Measurements from ENCODE around the gene SCFD1. TPM values are rescaled to one million over a fixed set of nuclear protein-coding genes. Genes with fewer than 3 reads are reported as not detected.
"Not testable (repeated sequence)": the region's sequence is repeated elsewhere in the genome, so short reads cannot be mapped to it uniquely, and the experiment has no call there.

The SCFD1 gene, protein sequence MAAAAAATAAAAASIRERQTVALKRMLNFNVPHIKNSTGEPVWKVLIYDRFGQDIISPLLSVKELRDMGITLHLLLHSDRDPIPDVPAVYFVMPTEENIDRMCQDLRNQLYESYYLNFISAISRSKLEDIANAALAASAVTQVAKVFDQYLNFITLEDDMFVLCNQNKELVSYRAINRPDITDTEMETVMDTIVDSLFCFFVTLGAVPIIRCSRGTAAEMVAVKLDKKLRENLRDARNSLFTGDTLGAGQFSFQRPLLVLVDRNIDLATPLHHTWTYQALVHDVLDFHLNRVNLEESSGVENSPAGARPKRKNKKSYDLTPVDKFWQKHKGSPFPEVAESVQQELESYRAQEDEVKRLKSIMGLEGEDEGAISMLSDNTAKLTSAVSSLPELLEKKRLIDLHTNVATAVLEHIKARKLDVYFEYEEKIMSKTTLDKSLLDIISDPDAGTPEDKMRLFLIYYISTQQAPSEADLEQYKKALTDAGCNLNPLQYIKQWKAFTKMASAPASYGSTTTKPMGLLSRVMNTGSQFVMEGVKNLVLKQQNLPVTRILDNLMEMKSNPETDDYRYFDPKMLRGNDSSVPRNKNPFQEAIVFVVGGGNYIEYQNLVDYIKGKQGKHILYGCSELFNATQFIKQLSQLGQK
- 10 to 100 TPM; 47.5 to 55.3 TPM for total RNA-seq

DNA sequence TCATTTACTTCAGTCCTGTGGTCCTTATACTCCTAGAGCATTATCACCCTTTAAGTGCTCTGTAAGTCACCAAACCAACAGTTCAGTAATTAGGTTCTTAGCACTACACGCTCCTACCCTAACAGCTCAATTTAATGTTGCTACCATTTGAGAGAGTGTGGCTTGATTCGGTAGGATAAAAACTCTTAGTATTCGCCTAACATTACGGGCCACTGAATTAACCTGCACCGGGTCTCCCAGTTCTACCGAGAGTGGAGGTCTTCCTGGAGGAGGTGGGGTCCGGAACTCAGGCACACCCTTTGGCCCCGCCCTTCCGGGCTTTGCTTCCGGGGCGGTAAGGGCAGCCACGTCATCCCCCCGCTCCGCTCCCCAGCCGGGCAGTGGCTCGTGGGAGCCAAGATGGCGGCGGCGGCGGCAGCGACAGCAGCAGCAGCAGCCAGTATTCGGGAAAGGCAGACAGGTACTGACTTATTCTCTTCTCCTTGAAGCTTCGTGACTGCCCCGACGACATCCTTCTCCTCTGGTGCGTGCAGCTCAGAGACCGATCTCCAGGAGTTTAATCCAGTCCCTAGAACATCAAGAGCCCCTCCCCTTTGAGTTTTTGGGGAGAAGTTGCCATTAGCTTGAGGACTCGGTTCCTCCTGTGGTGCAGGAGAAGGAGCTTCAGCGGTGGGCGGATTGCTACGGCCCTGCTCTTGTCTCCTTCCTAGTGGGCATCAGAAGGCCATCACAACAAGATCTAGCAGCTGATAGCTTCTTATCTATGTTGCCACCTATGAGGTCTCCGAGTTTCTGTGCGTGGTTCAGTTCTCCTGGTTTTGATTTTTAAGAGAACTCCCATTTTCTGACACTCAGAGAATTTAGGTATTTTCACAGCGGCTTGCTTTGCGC, at the start of gene SCFD1:
SCFD1 (plus strand) TSS at position 380 of the 891 bp plus-strand sequence; CDS start at position 400, 20 bp downstream.
- peaks cover 39% of the 10 kb centered on the region for H3K4me1 Mint-ChIP-seq
- H3K4me3 Mint-ChIP-seq = peak within 1 kb of the TSS; percentile 78
- peak; percentile 97 for DNase-seq
- H3K27ac Mint-ChIP-seq = peak within 1 kb of the TSS; percentile 90
- H3K27me3 Mint-ChIP-seq = no peaks in the 10 kb centered on the region
- H3K36me3 Mint-ChIP-seq (ENCODE audit: low read depth) = peaks cover 13% of the 10 kb centered on the region
- intact Hi-C loops (cut with DNase I, micrococcal nuclease) = loop anchor here (1.0 to 10.0 kb wide), 8 partner anchors 63 to 1581 kb away; partner anchors contain the start of genes STRN3 (in 2 of the 2), AP4S1 (in 1 of the 2), ARHGAP5 (in 1 of the 2) and DTD2 (in 1 of the 2)
- CTCF ChIA-PET = interaction anchor here (0.7 to 1.6 kb wide), 5 partner anchors 11 to 547 kb away, joined by 3 to 6 read pairs (median 4); no protein-coding TSS in a partner anchor
- POLR2A ChIA-PET = interaction anchor here (0.6 kb wide), 2 partner anchors 355 to 529 kb away, joined by 3 to 12 read pairs; no protein-coding TSS in a partner anchor
- peak; percentile 98 for ATAC-seq
- no peaks in the 10 kb centered on the region for H3K9me3 Mint-ChIP-seq (ENCODE audit: low read depth)

DNA sequence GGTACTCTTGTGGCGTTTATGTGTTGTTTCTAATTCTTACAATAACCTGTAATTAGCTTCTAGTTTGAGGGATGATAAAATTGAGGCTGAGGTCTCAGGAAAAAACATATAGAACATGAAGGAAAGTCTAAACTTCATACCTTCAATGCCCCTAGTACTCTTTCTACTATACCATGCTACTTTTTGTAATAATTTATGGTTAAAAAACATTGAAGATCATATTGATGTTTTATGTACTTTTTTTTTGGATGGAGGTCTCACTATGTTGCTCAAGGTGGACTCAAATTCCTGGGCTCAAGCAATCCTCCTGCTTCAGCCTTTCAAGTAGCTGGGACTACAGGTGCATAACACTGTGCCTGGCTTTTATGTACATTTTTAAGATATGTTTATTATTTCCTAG, 49.3 kb upstream of the SCFD1 start:
- no peak for DNase-seq
- Mint-ChIP-seq H3K36me3 (ENCODE audit: low read depth) (peaks cover 23% of the 10 kb centered on the region), H3K4me3 (no peak overlapping the region), H3K27ac (no peak overlapping the region), H3K4me1 (peaks cover 78% of the 10 kb centered on the region), H3K27me3 (no peaks in the 10 kb centered on the region), H3K9me3 (ENCODE audit: low read depth) (no peaks in the 10 kb centered on the region)
- ATAC-seq = no peak
- ChIA-PET CTCF (no interaction called here), POLR2A (no interaction called here)
- intact Hi-C loops (cut with DNase I, micrococcal nuclease) = no loop called here

DNA sequence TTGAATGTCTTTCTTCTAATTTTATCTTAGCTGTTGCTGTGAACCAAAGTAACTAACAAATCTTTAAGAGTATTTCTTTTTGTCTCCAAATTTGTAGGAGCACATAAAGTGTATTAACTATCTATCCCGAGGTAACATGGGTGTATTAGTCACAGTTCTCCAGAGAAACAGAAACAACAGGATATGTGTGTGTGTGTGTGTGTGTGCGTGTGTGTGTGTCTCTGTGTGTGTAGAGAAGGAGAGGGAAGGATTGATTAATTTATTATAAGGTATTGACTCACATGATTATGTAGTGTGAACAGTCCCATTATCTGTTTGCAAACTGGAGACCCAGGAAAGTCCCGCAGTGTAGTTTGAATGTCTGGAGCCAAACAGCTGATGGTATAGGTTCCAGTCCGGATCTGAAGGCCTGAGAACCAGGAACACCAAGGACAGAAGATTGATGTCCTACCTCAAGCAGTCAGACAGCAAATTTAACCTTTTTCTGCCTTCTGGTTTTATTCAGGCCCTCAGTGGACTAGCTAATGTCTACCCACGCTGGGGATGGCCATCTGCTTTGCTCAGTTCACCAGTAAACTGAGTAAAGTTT, 48.8 kb upstream of the SCFD1 start:
- ChIA-PET CTCF (no interaction called here), POLR2A (no interaction called here)
- no peaks in the 10 kb centered on the region for H3K9me3 Mint-ChIP-seq (ENCODE audit: low read depth)
- ATAC-seq (no peak), DNase-seq (no peak)
- peaks cover 77% of the 10 kb centered on the region for H3K4me1 Mint-ChIP-seq
- no peak overlapping the region for H3K27ac Mint-ChIP-seq
- no peak overlapping the region for H3K4me3 Mint-ChIP-seq
- H3K27me3 Mint-ChIP-seq = no peaks in the 10 kb centered on the region
- intact Hi-C loops (cut with DNase I, micrococcal nuclease) = no loop called here
- H3K36me3 Mint-ChIP-seq (ENCODE audit: low read depth) = peaks cover 23% of the 10 kb centered on the region

DNA sequence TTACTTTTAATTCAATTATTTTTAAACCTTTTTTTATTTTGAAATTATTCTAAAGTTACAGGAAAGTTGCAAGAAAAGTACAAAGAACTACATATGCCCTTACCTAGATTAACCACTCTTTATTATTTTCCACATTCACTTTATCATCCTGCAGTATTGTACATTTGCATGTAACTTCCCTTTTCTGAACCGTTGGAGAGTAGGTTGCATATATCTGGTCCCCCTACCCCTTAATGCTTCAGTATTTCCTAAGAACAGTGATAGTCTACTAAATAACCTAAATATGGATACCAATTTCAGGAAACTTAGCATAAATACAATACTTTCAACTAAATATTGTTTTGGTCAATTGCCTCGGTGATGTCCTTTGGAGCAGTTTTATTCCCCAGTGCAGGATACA, 48.2 kb upstream of the SCFD1 start:
- no peak overlapping the region for H3K4me3 Mint-ChIP-seq
- H3K9me3 Mint-ChIP-seq (ENCODE audit: low read depth) = no peaks in the 10 kb centered on the region
- ATAC-seq = no peak
- H3K4me1 Mint-ChIP-seq = peaks cover 80% of the 10 kb centered on the region
- H3K27me3 Mint-ChIP-seq = no peaks in the 10 kb centered on the region
- DNase-seq = no peak
- H3K27ac Mint-ChIP-seq = no peak overlapping the region
- intact Hi-C loops (cut with DNase I, micrococcal nuclease) = no loop called here
- POLR2A ChIA-PET = no interaction called here
- CTCF ChIA-PET = no interaction called here
- H3K36me3 Mint-ChIP-seq (ENCODE audit: low read depth) = peaks cover 23% of the 10 kb centered on the region

DNA sequence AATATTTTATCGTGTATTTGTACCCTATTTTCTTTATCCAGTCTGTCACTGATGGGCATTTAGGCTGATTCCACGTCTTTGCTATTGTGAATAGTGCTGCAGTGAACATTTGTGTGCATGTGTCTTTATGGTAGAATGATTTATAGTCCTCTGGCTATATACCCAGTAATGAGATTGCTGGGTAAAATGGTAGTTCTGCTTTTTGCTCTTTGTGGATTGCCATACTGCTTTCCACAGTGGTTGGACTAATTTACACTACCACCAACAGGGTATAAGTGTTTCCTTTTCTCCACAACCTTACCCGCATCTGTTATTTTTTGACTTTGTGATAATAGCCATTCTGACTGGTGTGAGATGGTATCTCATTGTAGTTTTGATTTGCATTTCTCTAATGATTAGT, 47.3 kb upstream of the SCFD1 start:
- Mint-ChIP-seq H3K4me1 (peaks cover 73% of the 10 kb centered on the region), H3K36me3 (ENCODE audit: low read depth) (peaks cover 23% of the 10 kb centered on the region)
- H3K27ac Mint-ChIP-seq; ATAC-seq; CTCF ChIA-PET; intact Hi-C loops (cut with DNase I, micrococcal nuclease); H3K9me3 Mint-ChIP-seq (ENCODE audit: low read depth); H3K27me3 Mint-ChIP-seq; DNase-seq; H3K4me3 Mint-ChIP-seq; POLR2A ChIA-PET: not testable (repeated sequence)

DNA sequence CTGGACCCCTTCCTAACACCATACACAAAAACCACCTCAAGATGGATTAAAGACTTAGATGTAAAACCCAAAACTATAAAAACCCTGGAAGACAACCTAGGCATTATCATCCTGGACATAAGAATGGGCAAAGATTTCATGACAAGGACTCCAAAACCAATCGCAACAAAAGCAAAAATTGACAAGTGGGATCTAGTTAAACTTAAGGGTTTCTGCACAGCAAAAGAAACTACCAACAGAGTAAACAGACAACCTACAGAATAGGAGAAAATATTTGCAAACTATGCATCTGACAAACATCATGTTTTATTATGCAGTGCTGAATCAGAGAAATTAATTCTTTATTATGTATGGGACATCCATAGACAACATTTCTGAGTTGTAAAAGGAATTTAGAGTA, 45.8 kb upstream of the SCFD1 start:
- DNase-seq; intact Hi-C loops (cut with DNase I, micrococcal nuclease); POLR2A ChIA-PET; H3K4me3 Mint-ChIP-seq; ATAC-seq; H3K27ac Mint-ChIP-seq; H3K9me3 Mint-ChIP-seq (ENCODE audit: low read depth); H3K27me3 Mint-ChIP-seq: not testable (repeated sequence)
- H3K4me1 Mint-ChIP-seq = peaks cover 57% of the 10 kb centered on the region
- H3K36me3 Mint-ChIP-seq (ENCODE audit: low read depth) = peaks cover 21% of the 10 kb centered on the region
- CTCF ChIA-PET = interaction anchor here (1.2 kb wide), 1 partner anchor 13 kb away, joined by 3 read pairs; no protein-coding TSS in a partner anchor

DNA sequence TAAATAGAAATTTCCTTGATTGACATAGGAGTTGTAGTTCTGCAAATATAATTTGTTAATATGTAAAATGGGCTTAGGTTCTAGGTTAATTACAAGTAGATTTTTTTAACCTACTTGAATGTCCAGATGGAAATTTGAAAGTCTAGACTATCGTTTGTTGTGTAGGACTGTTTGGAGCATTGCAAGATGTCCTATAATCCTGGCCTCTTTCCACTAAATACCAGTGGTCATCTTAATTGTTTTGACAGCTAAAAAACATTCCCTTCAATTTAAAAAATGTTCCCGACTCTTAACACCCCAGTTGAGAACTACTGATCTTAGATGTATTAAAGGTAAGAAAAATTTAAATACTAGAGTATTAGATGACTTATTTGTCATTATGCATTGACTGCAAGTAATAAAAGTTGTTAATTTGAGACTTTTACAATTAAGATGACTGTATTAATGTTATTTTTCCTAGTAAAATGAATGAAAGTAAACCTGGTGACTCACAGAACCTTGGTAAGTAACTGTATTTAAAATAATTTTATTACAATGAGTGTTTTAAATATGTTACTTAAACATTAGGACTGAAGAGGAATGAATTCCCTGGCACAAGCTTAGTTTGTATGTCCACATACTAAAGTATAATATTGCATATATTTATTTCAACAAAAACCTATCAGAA, 41.4 kb upstream of the SCFD1 start:
- CTCF ChIA-PET = no interaction called here
- Mint-ChIP-seq H3K4me1 (peaks cover 31% of the 10 kb centered on the region), H3K36me3 (ENCODE audit: low read depth) (peaks cover 42% of the 10 kb centered on the region), H3K27me3 (no peaks in the 10 kb centered on the region), H3K9me3 (ENCODE audit: low read depth) (peaks cover 8% of the 10 kb centered on the region), H3K4me3 (no peak overlapping the region), H3K27ac (no peak overlapping the region)
- no peak for DNase-seq
- no peak for ATAC-seq
- POLR2A ChIA-PET = no interaction called here
- intact Hi-C loops (cut with DNase I, micrococcal nuclease) = no loop called here

DNA sequence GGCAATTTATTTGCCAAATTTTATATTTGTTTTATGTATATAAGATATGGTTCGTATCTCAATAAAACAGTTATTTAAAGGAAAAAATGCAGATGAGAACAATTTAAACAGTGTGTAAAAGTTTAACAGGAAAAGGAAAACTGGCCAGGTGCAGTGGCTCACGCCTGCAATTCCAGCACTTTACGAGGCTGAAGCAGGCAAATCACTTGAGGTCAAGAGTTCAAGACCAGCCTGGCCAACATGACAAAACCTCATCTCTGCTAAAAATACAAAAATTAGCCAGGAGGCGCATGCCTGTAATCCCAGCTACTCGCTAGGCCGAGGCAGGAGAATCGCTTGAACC, 40.9 kb upstream of the SCFD1 start:
- CTCF ChIA-PET = no interaction called here

DNA sequence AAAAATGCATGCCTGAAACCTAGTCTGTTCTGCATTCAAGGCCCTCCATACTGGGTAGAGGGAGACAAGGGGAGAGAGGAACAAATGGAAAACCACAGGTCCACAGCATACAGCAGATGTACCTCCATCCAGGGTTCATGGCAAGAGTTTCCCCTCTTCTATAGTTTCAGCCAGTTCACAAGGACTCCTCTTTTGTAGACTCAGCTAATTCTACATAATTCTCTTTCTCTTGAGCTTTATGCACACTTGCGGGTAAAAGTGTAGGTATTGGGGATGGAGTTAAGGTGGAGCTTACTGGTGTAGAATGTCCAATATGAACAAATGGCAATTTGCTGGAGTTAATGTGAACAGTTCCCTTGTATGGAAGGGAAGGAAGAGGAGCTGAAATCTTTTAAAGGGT, 39.7 kb upstream of the SCFD1 start:
- no peak for DNase-seq
- ChIA-PET POLR2A (no interaction called here), CTCF (interaction anchor here (1.2 to 1.4 kb wide), 2 partner anchors 13 to 21 kb away, joined by 3 read pairs; no protein-coding TSS in a partner anchor)
- peaks cover 24% of the 10 kb centered on the region for H3K4me1 Mint-ChIP-seq
- no peaks in the 10 kb centered on the region for H3K27me3 Mint-ChIP-seq
- intact Hi-C loops (cut with DNase I, micrococcal nuclease) = no loop called here
- no peak overlapping the region for H3K4me3 Mint-ChIP-seq
- peaks cover 8% of the 10 kb centered on the region for H3K9me3 Mint-ChIP-seq (ENCODE audit: low read depth)
- H3K36me3 Mint-ChIP-seq (ENCODE audit: low read depth) = peaks cover 46% of the 10 kb centered on the region
- H3K27ac Mint-ChIP-seq = no peak overlapping the region
- ATAC-seq = no peak

More for the DNA sequence above, 40.9 kb upstream of the SCFD1 start:
- H3K27me3 Mint-ChIP-seq = no peaks in the 10 kb centered on the region
- DNase-seq (no peak), ATAC-seq (no peak)
- no peak overlapping the region for H3K27ac Mint-ChIP-seq
- peaks cover 28% of the 10 kb centered on the region for H3K4me1 Mint-ChIP-seq
- H3K36me3 Mint-ChIP-seq (ENCODE audit: low read depth) = peaks cover 42% of the 10 kb centered on the region
- POLR2A ChIA-PET = no interaction called here
- H3K4me3 Mint-ChIP-seq = no peak overlapping the region
- H3K9me3 Mint-ChIP-seq (ENCODE audit: low read depth) = peaks cover 8% of the 10 kb centered on the region
- intact Hi-C loops (cut with DNase I, micrococcal nuclease) = no loop called here

DNA sequence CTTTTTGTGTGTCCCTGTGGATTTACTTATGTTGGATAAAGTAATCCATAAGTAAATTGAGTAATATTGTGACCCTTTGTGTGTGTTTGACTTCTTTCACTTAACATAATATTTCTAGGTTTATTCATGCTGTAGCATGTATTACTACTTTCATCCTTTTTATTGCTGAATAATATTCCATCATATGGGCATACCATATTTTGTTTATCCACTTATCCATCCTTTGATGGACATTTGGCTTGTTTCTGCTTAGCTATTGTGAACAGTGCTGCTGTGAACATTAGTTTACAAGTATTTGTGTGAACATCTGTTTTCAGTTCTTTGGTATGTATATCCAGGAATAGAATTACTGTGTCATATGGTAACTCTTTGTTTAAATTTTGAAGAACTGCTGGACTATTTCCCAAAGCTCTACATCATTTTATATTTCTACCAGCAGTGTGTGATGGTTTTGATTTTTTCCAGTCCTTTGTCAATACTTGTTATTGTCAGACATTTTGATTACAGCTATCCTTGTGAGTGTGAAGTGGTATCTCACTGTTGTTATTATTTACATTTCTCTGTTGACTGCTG, 38.0 kb upstream of the SCFD1 start:
- DNase-seq (no peak), ATAC-seq (no peak)
- Mint-ChIP-seq H3K27me3 (no peaks in the 10 kb centered on the region), H3K27ac (no peak overlapping the region), H3K9me3 (ENCODE audit: low read depth) (peaks cover 8% of the 10 kb centered on the region), H3K4me1 (peaks cover 11% of the 10 kb centered on the region), H3K4me3 (no peak overlapping the region), H3K36me3 (ENCODE audit: low read depth) (peaks cover 45% of the 10 kb centered on the region)
- POLR2A ChIA-PET = no interaction called here
- CTCF ChIA-PET = interaction anchor here (1.3 kb wide), 1 partner anchor 9 kb away, joined by 3 read pairs; no protein-coding TSS in a partner anchor
- intact Hi-C loops (cut with DNase I, micrococcal nuclease) = no loop called here

Data from activated CD4-positive, alpha-beta T cell treated with anti-CD3 and anti-CD28 coated beads for 36 hours (primary cell).